ENCODE results near the gene KRTAP12-1. TPM values are rescaled to one million over a fixed set of nuclear protein-coding genes. Genes with fewer than 3 reads are reported as not detected.

The KRTAP12-1 gene
- total and polyA plus RNA-seq, 2 experiments from 2014 or later, result not detected

DNA sequence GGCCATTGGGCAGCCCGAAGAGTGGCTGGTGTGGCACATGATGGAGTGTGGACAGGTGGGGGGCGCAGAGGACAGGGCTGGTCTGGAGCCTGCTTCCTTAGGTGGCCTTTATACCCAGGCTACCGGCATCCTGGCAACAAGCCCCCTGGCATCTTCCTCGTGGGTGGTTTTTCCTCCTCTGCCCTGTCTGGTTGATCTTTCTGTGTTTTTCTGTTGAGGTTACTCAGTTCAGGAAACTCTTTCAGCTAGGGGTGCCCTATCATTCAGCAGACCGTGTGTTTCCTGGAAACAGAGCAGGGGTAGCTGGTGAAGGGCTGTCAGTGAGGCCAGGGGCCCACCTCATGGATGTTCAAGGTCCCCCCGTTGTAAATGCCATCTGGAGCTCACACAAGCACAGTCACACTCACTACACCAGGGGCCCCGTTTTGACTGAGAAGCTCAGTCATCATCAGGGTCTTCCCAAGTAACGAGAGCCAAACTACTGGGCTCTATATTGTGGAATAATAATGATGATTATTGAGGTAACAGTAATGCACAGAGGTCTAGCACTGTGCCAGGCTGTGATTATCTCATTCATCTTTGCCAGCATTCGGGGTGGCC, 27.3 kb downstream of the KRTAP12-1 start, which contains the start of gene KRTAP12-4:
Gene KRTAP12-4 (minus strand): TSS at position 84 of the 600 bp plus-strand sequence. CDS start 45 bp downstream, at position 39.
- WGBS, 2 experiments (ENCODE audit: low coverage in 1 of 2, low lambda C conversion rate in 2 of 2, missing lambda C conversion rate in 2 of 2), result 24 to 35% methylated on average over 8 to 9 of the region's 9 CpGs
- Histone ChIP-seq H3K27me3 (replicated peaks; ENCODE audit: insufficient read depth) (peaks cover 14% of the 10 kb centered on the region), H4K20me1 (ENCODE audit: insufficient read depth) (no peaks in the 10 kb centered on the region), H3K79me2 (ENCODE audit: insufficient read depth) (no peaks in the 10 kb centered on the region), H3K9me3 (ENCODE audit: low read depth) (no peaks in the 10 kb centered on the region), H3K36me3 (ENCODE audit: low read depth) (no peaks in the 10 kb centered on the region), H3K4me2 (ENCODE audit: unreplicated experiment) (no peak within 1 kb of the TSS), H3F3A (ENCODE audit: insufficient read depth) (no peaks in the 10 kb centered on the region), H3K27ac (no peak within 1 kb of the TSS), H2AFZ (no peak within 1 kb of the TSS), H3K9ac (no peak within 1 kb of the TSS), H3K4me3 (no peak within 1 kb of the TSS), H3K4me1 (ENCODE audit: insufficient read depth) (no peaks in the 10 kb centered on the region), H3K9me2 (ENCODE audit: insufficient read depth) (no peaks in the 10 kb centered on the region)
- DNase-seq, result no peak
- in situ Hi-C loops (cut with MboI), result no loop called here
- no peak for TF ChIP-seq EZH2 (IDR thresholded peaks at IDR 0.05; ENCODE audit: insufficient read depth, poor library complexity, severe bottlenecking)
- TF ChIP-seq EZH2phosphoT487 (IDR thresholded peaks at IDR 0.05; ENCODE audit: insufficient read depth, low read depth), result no peak

DNA sequence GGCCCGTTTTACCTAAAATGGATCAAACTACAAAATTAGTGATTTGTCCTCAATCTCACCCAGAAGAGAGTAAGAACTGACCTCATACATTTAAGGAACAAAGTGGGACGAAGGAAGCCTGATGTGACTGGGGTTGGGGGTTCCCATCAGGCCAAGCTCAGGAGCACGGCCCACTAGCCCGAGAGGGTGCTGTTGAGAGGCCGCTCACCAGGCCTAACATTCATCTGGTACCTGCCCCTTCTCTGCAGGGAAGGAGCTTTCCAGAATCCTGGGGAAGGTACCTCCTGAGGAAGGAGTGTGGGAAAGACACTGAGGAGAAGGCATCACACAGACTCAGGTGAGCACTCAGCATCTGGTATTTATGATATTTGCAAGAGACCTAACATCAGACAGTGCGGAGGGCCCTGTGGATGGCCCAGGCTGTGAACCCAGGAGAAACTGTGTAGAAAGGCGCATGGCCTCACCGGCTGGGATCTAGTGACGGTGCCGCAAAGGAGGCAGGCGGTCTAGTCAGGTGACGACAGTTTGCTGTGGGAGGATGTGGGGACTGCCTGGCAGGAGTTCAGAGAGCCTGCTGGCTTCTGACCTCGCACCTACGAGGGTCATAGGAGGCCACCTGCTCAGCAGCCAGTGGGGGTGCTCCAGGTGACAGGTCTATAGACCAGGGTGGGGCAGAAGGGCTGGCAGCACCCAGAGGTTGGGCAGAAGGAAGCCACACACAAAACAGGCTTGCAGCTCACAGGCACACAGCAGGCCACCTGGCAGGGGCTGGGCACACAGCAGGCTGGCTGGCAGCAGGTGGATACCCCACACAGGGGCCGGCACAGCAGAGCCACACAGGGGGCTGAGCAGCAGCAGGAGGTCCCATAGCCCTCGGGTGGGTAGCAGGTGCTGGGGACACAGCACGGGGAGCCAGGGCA, 28.0 kb downstream of the KRTAP12-1 start:
- H3K9me2 ChIP-seq (ENCODE audit: insufficient read depth), result no peaks in the 10 kb centered on the region
- H4K20me1 ChIP-seq (ENCODE audit: insufficient read depth), result no peaks in the 10 kb centered on the region
- DNase-seq, result no peak
- whole genome bisulfite sequencing, 2 experiments (ENCODE audit: low coverage in 1 of 2, low lambda C conversion rate in 2 of 2, missing lambda C conversion rate in 2 of 2), result 32% methylated on average over 16 to 17 of the region's 17 CpGs
- H3K27me3 ChIP-seq (replicated peaks; ENCODE audit: insufficient read depth), result peaks cover 14% of the 10 kb centered on the region; the same call in 1 of the 2 replicates
- H3F3A ChIP-seq (ENCODE audit: insufficient read depth), result no peaks in the 10 kb centered on the region
- H3K4me2 ChIP-seq (ENCODE audit: unreplicated experiment), result no peak overlapping the region
- H3K36me3 ChIP-seq (ENCODE audit: low read depth), result no peaks in the 10 kb centered on the region
- no peaks in the 10 kb centered on the region for H3K4me1 ChIP-seq (ENCODE audit: insufficient read depth)
- H2AFZ ChIP-seq, result no peak overlapping the region
- no peaks in the 10 kb centered on the region for H3K9me3 ChIP-seq (ENCODE audit: low read depth)
- no peak overlapping the region for H3K4me3 ChIP-seq
- H3K27ac ChIP-seq, result no peak overlapping the region
- H3K9ac ChIP-seq, result no peak overlapping the region
- H3K79me2 ChIP-seq (ENCODE audit: insufficient read depth), result no peaks in the 10 kb centered on the region
- TF ChIP-seq EZH2 (IDR thresholded peaks at IDR 0.05; ENCODE audit: insufficient read depth, poor library complexity, severe bottlenecking) (no peak), EZH2phosphoT487 (IDR thresholded peaks at IDR 0.05; ENCODE audit: insufficient read depth, low read depth) (no peak)
- in situ Hi-C loops (cut with MboI), result no loop called here

GRCh38 chr21:44653123-44653522, 28.8 kb downstream of the KRTAP12-1 start:
- Histone ChIP-seq H3F3A (ENCODE audit: insufficient read depth) (no peaks in the 10 kb centered on the region), H3K27ac (no peak overlapping the region), H3K9ac (no peak overlapping the region), H3K79me2 (ENCODE audit: insufficient read depth) (no peaks in the 10 kb centered on the region), H2AFZ (no peak overlapping the region), H3K4me1 (ENCODE audit: insufficient read depth) (no peaks in the 10 kb centered on the region), H3K9me2 (ENCODE audit: insufficient read depth) (no peaks in the 10 kb centered on the region), H3K36me3 (ENCODE audit: low read depth) (no peaks in the 10 kb centered on the region), H4K20me1 (ENCODE audit: insufficient read depth) (no peaks in the 10 kb centered on the region), H3K4me3 (no peak overlapping the region), H3K27me3 (replicated peaks; ENCODE audit: insufficient read depth) (peaks cover 14% of the 10 kb centered on the region; the same call in 1 of the 2 replicates), H3K4me2 (ENCODE audit: unreplicated experiment) (no peak overlapping the region), H3K9me3 (ENCODE audit: low read depth) (no peaks in the 10 kb centered on the region)
- in situ Hi-C loops (cut with MboI), result no loop called here
- no peak for TF ChIP-seq EZH2 (IDR thresholded peaks at IDR 0.05; ENCODE audit: insufficient read depth, poor library complexity, severe bottlenecking)
- no peak for TF ChIP-seq EZH2phosphoT487 (IDR thresholded peaks at IDR 0.05; ENCODE audit: insufficient read depth, low read depth)
- DNase-seq, result no peak
- WGBS, 2 experiments (ENCODE audit: low coverage in 1 of 2, low lambda C conversion rate in 2 of 2, missing lambda C conversion rate in 2 of 2), result 7 to 13% methylated on average over 13 to 14 of the region's 14 CpGs

DNA sequence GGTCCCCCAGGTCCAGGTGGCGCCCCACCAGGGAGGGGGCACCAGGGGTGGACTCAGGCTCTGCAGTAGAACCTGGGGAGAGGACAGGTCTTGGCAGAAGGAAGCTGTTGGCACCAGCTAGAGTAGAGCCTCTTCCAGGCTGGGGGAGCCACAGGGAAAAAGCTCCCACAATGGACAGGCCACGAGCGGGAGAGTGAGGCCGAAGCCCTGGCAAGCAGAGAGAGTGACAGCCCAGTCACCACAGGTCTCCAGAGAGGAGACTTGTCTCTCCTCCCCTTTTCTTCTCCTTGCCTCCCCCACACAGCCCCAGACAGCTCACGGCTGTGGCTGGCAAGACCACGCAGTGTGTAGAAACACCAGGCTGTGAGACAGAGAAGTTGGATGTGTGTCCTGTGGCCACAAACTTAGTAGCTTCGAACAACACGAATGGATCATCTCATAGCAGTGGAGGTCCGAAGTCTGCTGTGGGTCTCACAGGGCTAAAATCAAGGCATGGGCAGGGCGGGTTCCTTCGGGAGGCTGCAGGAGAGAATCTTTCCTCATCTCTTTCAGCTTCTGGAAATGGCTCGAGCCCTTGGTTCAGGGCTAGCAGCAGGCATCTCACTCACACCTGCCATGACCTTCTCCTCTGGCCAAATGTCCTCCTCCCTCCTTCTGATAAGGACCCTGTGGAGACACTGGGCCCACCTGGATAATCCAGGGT, 30.8 kb downstream of the KRTAP12-1 start:
- H3K4me2 ChIP-seq (ENCODE audit: unreplicated experiment), result no peak overlapping the region
- no peaks in the 10 kb centered on the region for H3K36me3 ChIP-seq (ENCODE audit: low read depth)
- H3K27ac ChIP-seq, result no peak overlapping the region
- no peak overlapping the region for H3K9ac ChIP-seq
- in situ Hi-C loops (cut with MboI), result no loop called here
- TF ChIP-seq EZH2 (IDR thresholded peaks at IDR 0.05; ENCODE audit: insufficient read depth, poor library complexity, severe bottlenecking) (no peak), EZH2phosphoT487 (IDR thresholded peaks at IDR 0.05; ENCODE audit: insufficient read depth, low read depth) (no peak)
- H3K4me1 ChIP-seq (ENCODE audit: insufficient read depth), result no peaks in the 10 kb centered on the region
- H3F3A ChIP-seq (ENCODE audit: insufficient read depth), result no peaks in the 10 kb centered on the region
- no peaks in the 10 kb centered on the region for H3K9me3 ChIP-seq (ENCODE audit: low read depth)
- no peak overlapping the region for H2AFZ ChIP-seq
- no peak overlapping the region for H3K4me3 ChIP-seq
- H3K79me2 ChIP-seq (ENCODE audit: insufficient read depth), result no peaks in the 10 kb centered on the region
- 48 to 49% methylated on average over 12 of the region's 12 CpGs for WGBS, 2 experiments (ENCODE audit: low coverage in 1 of 2, low lambda C conversion rate in 2 of 2, missing lambda C conversion rate in 2 of 2)
- H3K9me2 ChIP-seq (ENCODE audit: insufficient read depth), result no peaks in the 10 kb centered on the region
- no peak for DNase-seq
- peaks cover 14% of the 10 kb centered on the region for H3K27me3 ChIP-seq (replicated peaks; ENCODE audit: insufficient read depth)
- no peaks in the 10 kb centered on the region for H4K20me1 ChIP-seq (ENCODE audit: insufficient read depth)
